Subcutaneous abdominal adipose tissue (tissue), 5 donors: ENCODE measurements around the gene AFTPH.
"Not testable (repeated sequence)": the region's sequence is repeated elsewhere in the genome, so short reads cannot be mapped to it uniquely, and the experiment has no call there.

ENCODE experiments used
- H3K27ac ChIP-seq: one replicate; pipeline ENCODE4 v1.7.0; 2013; ENCODE audit warnings: low read depth, mild to moderate bottlenecking, inconsistent platforms, low read length, moderate library complexity
- H3K27me3 ChIP-seq, 5 donors: one replicate each; pipeline ENCODE4 v1.7.0; 2013; ENCODE audit warnings: low read length in 5 of 5, inconsistent platforms in 1 of 5; ENCODE audit not compliant: control insufficient read depth in 5 of 5, insufficient read depth in 4 of 5
- H3K36me3 ChIP-seq, 5 donors: one replicate each; pipeline ENCODE4 v1.7.0; 2013; ENCODE audit warnings: low read length in 5 of 5; ENCODE audit not compliant: control insufficient read depth in 5 of 5, insufficient read depth in 5 of 5
- H3K4me1 ChIP-seq, 5 donors: one replicate each; pipeline ENCODE4 v1.7.0; 2013; ENCODE audit warnings: low read length in 5 of 5, mild to moderate bottlenecking in 3 of 5, moderate library complexity in 1 of 5; ENCODE audit not compliant: control insufficient read depth in 5 of 5, insufficient read depth in 5 of 5
- H3K4me3 ChIP-seq, 5 donors: one replicate each; pipeline ENCODE4 v1.7.0; 2013; ENCODE audit warnings: low read length in 5 of 5, low read depth in 1 of 5
- H3K9ac ChIP-seq, 5 donors: one replicate each; pipeline ENCODE4 v1.7.0; 2013; ENCODE audit warnings: low read length in 5 of 5, mild to moderate bottlenecking in 4 of 5, moderate library complexity in 3 of 5
- H3K9me3 ChIP-seq, 5 donors: one replicate each; pipeline ENCODE4 v1.7.0; 2013; ENCODE audit warnings: low read length in 5 of 5; ENCODE audit not compliant: control insufficient read depth in 5 of 5
- donor health status: healthy.
- donor health status: healthy.
- donor health status: healthy.
- donor health status: healthy.
- donor health status: healthy.

The AFTPH gene

GRCh38 chr2:64517511-64517884 lies 6.6 kb upstream of the AFTPH start:
- Histone ChIP-seq H3K4me3 (no peak overlapping the region), H3K4me1 (peaks cover 0 to under 1% (median 0%) of the 10 kb centered on the region in 5 donors), H3K9ac (no peak overlapping the region)

GRCh38 chr2:64522843-64523428 lies 1.2 kb upstream of the AFTPH start:
- Histone ChIP-seq H3K27me3 (no peaks in the 10 kb centered on the region), H3K9me3 (no peaks in the 10 kb centered on the region), H3K4me3 (peak overlapping the region; percentile 79 to 94 (median 85)), H3K9ac (peak overlapping the region in 4 of 5 donors; percentile 44 to 96 (median 90)), H3K36me3 (no peaks in the 10 kb centered on the region), H3K27ac (peak overlapping the region; percentile 95), H3K4me1 (peaks cover 0 to 26% (median 26%) of the 10 kb centered on the region in 5 donors)

More at GRCh38 chr2:64517511-64517884, 6.6 kb upstream of the AFTPH start:
- Histone ChIP-seq H3K27ac (no peak overlapping the region), H3K9me3 (no peaks in the 10 kb centered on the region), H3K36me3 (no peaks in the 10 kb centered on the region), H3K27me3 (no peaks in the 10 kb centered on the region)

GRCh38 chr2:64524604-64525316 lies 632 bp downstream of the AFTPH start:
- peaks cover 0 to 26% (median 26%) of the 10 kb centered on the region in 5 donors for H3K4me1 ChIP-seq
- no peaks in the 10 kb centered on the region for H3K36me3 ChIP-seq
- peak overlapping the region; percentile 83 to 94 (median 87) for H3K4me3 ChIP-seq
- H3K27me3 ChIP-seq, result no peaks in the 10 kb centered on the region
- H3K9ac ChIP-seq, result peak overlapping the region; percentile 39 to 95 (median 92)
- H3K9me3 ChIP-seq, result no peaks in the 10 kb centered on the region
- H3K27ac ChIP-seq, result peak overlapping the region; percentile 95

- Histone ChIP-seq H3K27me3 (no peaks in the 10 kb centered on the region), H3K4me1 (peaks cover 0 to 26% (median 26%) of the 10 kb centered on the region in 5 donors)
These were observed 1.1 kb downstream of the AFTPH start for GRCh38 chr2:64525317-64525613.

GRCh38 chr2:64526034-64526433 lies 1.9 kb downstream of the AFTPH start:
- Histone ChIP-seq H3K9me3 (no peaks in the 10 kb centered on the region), H3K27ac (peak overlapping the region; percentile 95), H3K36me3 (no peaks in the 10 kb centered on the region), H3K4me3 (no peak overlapping the region), H3K27me3 (no peaks in the 10 kb centered on the region), H3K9ac (peak overlapping the region in 1 of 5 donors; percentile 93), H3K4me1 (peaks cover 0 to 26% (median 26%) of the 10 kb centered on the region in 5 donors)

More at GRCh38 chr2:64525317-64525613, 1.1 kb downstream of the AFTPH start:
- H3K36me3 ChIP-seq, result no peaks in the 10 kb centered on the region
- H3K9me3 ChIP-seq, result no peaks in the 10 kb centered on the region
- peak overlapping the region; percentile 95 for H3K27ac ChIP-seq
- peak overlapping the region; percentile 39 to 95 (median 92) for H3K9ac ChIP-seq
- H3K4me3 ChIP-seq, result peak overlapping the region; percentile 83 to 94 (median 87)

GRCh38 chr2:64530946-64531345 lies 6.8 kb downstream of the AFTPH start:
- not testable (repeated sequence) for H3K27me3 ChIP-seq, H3K9ac ChIP-seq, H3K4me3 ChIP-seq, H3K27ac ChIP-seq, H3K36me3 ChIP-seq, H3K9me3 ChIP-seq
- H3K4me1 ChIP-seq, result peaks cover 0 to 14% (median 4%) of the 10 kb centered on the region in 5 donors

- H3K36me3 ChIP-seq, result no peaks in the 10 kb centered on the region
- H3K9ac ChIP-seq, result no peak overlapping the region
- no peaks in the 10 kb centered on the region for H3K27me3 ChIP-seq
- no peaks in the 10 kb centered on the region for H3K9me3 ChIP-seq
- H3K4me1 ChIP-seq, result peaks cover 0 to 7% (median 4%) of the 10 kb centered on the region in 5 donors
- H3K4me3 ChIP-seq, result no peak overlapping the region
- no peak overlapping the region for H3K27ac ChIP-seq
These were observed 7.9 kb downstream of the AFTPH start for GRCh38 chr2:64532030-64532429.

- Histone ChIP-seq H3K9ac (no peak overlapping the region), H3K4me1 (peaks cover 0 to 7% (median 0%) of the 10 kb centered on the region in 5 donors), H3K27me3 (no peaks in the 10 kb centered on the region), H3K4me3 (no peak overlapping the region), H3K9me3 (no peaks in the 10 kb centered on the region), H3K27ac (no peak overlapping the region), H3K36me3 (no peaks in the 10 kb centered on the region)
These were observed 9.8 kb downstream of the AFTPH start for GRCh38 chr2:64533882-64534281.

- no peaks in the 10 kb centered on the region for H3K27me3 ChIP-seq
- no peaks in the 10 kb centered on the region for H3K36me3 ChIP-seq
- no peak overlapping the region for H3K27ac ChIP-seq
- no peaks in the 10 kb centered on the region for H3K9me3 ChIP-seq
- H3K9ac ChIP-seq, result no peak overlapping the region
- H3K4me3 ChIP-seq, result no peak overlapping the region
- H3K4me1 ChIP-seq, result peaks cover 0 to 7% (median 0%) of the 10 kb centered on the region in 5 donors
These were observed 10.2 kb downstream of the AFTPH start for GRCh38 chr2:64534363-64534762.

GRCh38 chr2:64535024-64535423 lies 10.9 kb downstream of the AFTPH start:
- H3K9ac ChIP-seq, result no peak overlapping the region

More at GRCh38 chr2:64535024-64535423, 10.9 kb downstream of the AFTPH start:
- Histone ChIP-seq H3K36me3 (no peaks in the 10 kb centered on the region), H3K27ac (no peak overlapping the region), H3K27me3 (no peaks in the 10 kb centered on the region), H3K4me3 (no peak overlapping the region), H3K9me3 (no peaks in the 10 kb centered on the region), H3K4me1 (peaks cover 0 to 7% (median 0%) of the 10 kb centered on the region in 5 donors)
